GM12878 (cell line): ENCODE data around the gene WDR64. TPM values are rescaled to one million over a fixed set of nuclear protein-coding genes. Genes with fewer than 3 reads are reported as not detected.

Experiments used
- ATAC-seq: fragments of 200-7000 bp; cut with Tn5 transposase; 3 replicates; pipeline ENCODE4 v1.9.1; 2020; ENCODE audit warnings: mild to moderate bottlenecking, moderate library complexity
- BruUV-seq: library from RNA; stranded (reverse); fragments of 400-500 nt; replicated peaks from 2 replicates; lab custom pipeline; 2021; lab: Mats Ljungman, UMichigan
- CTCF ChIA-PET: fragments of 300-600 bp; sonication (Branson Sonifier 250); formaldehyde crosslinking; extraction: SDS; loops from one replicate; lab custom pipeline; 2021; ENCODE audit warnings: inconsistent platforms; lab: Yijun Ruan, JAX
- POLR2A ChIA-PET: fragments of 350-600 bp; formaldehyde crosslinking; extraction: SDS; loops from one replicate; lab custom pipeline; 2021; ENCODE audit warnings: inconsistent platforms; lab: Charles Lee
- RAD21 ChIA-PET: fragments of 300-600 bp; sonication (Branson Sonifier 250); formaldehyde crosslinking; loops from one replicate; lab custom pipeline; 2023; ENCODE audit warnings: antibody characterized with exemption; ENCODE audit not compliant: unreplicated experiment; lab: Charles Lee
- SMC1A ChIA-PET: fragments of 300-600 bp; sonication (Branson Sonifier 250); formaldehyde crosslinking; loops from one replicate; lab custom pipeline; 2023; ENCODE audit not compliant: unreplicated experiment, uncharacterized antibody; lab: Charles Lee
- DNase-seq: peaks from one replicate; pipeline ENCODE4 v3.0.0-alpha.2; 2011; ENCODE audit warnings: low read depth, low spot score
- FAIRE-seq: peaks from 3 replicates; lab custom pipeline; 2011; peaks lifted over from hg19 to GRCh38; lab: Jason Lieb, UNC
- H2AFZ ChIP-seq: 2 replicates; pipeline ENCODE4 v1.6.0; 2011; ENCODE audit warnings: low read depth, low read length, control low read depth; ENCODE audit not compliant: control insufficient read depth
- H3K27ac ChIP-seq: 2 replicates; pipeline ENCODE4 v1.5.1; 2011; ENCODE audit warnings: control low read depth; ENCODE audit not compliant: control insufficient read depth, insufficient read depth
- H3K27me3 ChIP-seq, 2 experiments: replicated peaks in 1 of 2; 2 replicates each; pipeline versions ENCODE4 v1.6.0 to v1.6.1; 2011; ENCODE audit warnings: low read length in 1 of 2; ENCODE audit not compliant: control insufficient read depth in 2 of 2, insufficient read depth in 2 of 2
- H3K36me3 ChIP-seq, 2 experiments: 2 replicates each; pipeline ENCODE4 v1.5.1; 2011; ENCODE audit warnings: low read length in 1 of 2; ENCODE audit not compliant: control insufficient read depth in 2 of 2, insufficient read depth in 2 of 2
- H3K4me1 ChIP-seq: 2 replicates; pipeline ENCODE4 v1.6.1; 2011; ENCODE audit warnings: mild to moderate bottlenecking, low read length, moderate library complexity, mixed read lengths; ENCODE audit not compliant: control insufficient read depth, insufficient read depth
- H3K4me2 ChIP-seq: 2 replicates; pipeline ENCODE4 v1.6.0; 2011; ENCODE audit warnings: control low read depth; ENCODE audit not compliant: control insufficient read depth, insufficient read depth
- H3K4me3 ChIP-seq: fragments of 200-600 bp; sonication (generic); 2 replicates; pipeline ENCODE4 v1.5.1; 2016
- H3K79me2 ChIP-seq: 2 replicates; pipeline ENCODE4 v1.6.0; 2011; ENCODE audit warnings: low read length; ENCODE audit not compliant: control insufficient read depth, insufficient read depth
- H3K9ac ChIP-seq: 2 replicates; pipeline ENCODE4 v1.8.0; 2011; ENCODE audit warnings: low read length, control low read depth, mixed read lengths; ENCODE audit not compliant: control insufficient read depth, insufficient read depth
- H3K9me3 ChIP-seq: replicated peaks from 3 replicates; pipeline ENCODE4 v1.5.1; 2011; ENCODE audit warnings: mild to moderate bottlenecking, low read length; ENCODE audit not compliant: control insufficient read depth, insufficient read depth
- H4K20me1 ChIP-seq: 2 replicates; pipeline ENCODE4 v1.6.0; 2011; ENCODE audit not compliant: control insufficient read depth, insufficient read depth
- CEBPB ChIP-seq, 2 experiments: fragments of 150-350 bp in 1 of 2; IDR thresholded peaks; 2 replicates each; pipeline ENCODE4 v1.6.1; 2012 to 2014; ENCODE audit warnings: low read depth in 2 of 2, low read length in 2 of 2, borderline replicate concordance in 1 of 2, inconsistent platforms in 1 of 2
- WGBS: methylation state at CpG from one replicate; pipeline ENCODE4 v1.1.6; 2016; ENCODE audit warnings: low lambda C conversion rate; ENCODE audit not compliant: insufficient replicate concordance, insufficient coverage; ENCODE audit errors: missing lambda C conversion rate; 5-methylcytosine and 5-hydroxymethylcytosine counted together
- in situ Hi-C: fragments of 300-500 bp; cut with MboI; formaldehyde crosslinking; loops from 9 replicates; pipeline ENCODE4 v1.14.3; 2018; ENCODE audit warnings: mixed read lengths
- intact Hi-C: fragments of 100-400 bp; cut with micrococcal nuclease; formaldehyde crosslinking; loops from one replicate; pipeline ENCODE4 v1.14.2; 2022; ENCODE audit not compliant: unreplicated experiment
- polyA plus RNA-seq, 11 experiments: library from polyadenylated mRNA; depleted of rRNA in 4 of 11; unstranded in 6 of 11; stranded (reverse) in 5 of 11; fragments of >200 nt; fragmentation: Nextera tagmentation in 4 of 11; fragmentation: Illumina TruSeq in 1 of 11; extraction: Ambion mirVana in 4 of 11; extraction: Trizol in 1 of 11; gene quantifications; 1 replicate in 1 of 11; 2 replicates in 10 of 11; pipeline versions ENCODE4 v1.2.1 to v1.2.3, GENCODE V29; 2011 to 2016; ENCODE audit warnings: inconsistent platforms in 2 of 11, missing spikeins in 2 of 11, low read depth in 1 of 11
- total RNA-seq, 4 experiments: library from RNA; depleted of rRNA in 3 of 4; stranded (reverse); fragments of >200 nt in 3 of 4; fragmentation: Illumina TruSeq in 1 of 4; extraction: Trizol in 1 of 4; gene quantifications; 2 replicates each; pipeline versions ENCODE4 v1.2.1 to v1.2.3, GENCODE V29; 2013 to 2021
- TF ChIP-seq, protein P1 (sequence below), 3 experiments: IDR thresholded peaks in 2 of 3; conservative IDR thresholded peaks in 1 of 3; 2 replicates each; pipeline ENCODE4 v1.5.1; 2011; ENCODE audit warnings: low read depth in 3 of 3, low read length in 3 of 3, mild to moderate bottlenecking in 3 of 3, control low read depth in 2 of 3, moderate library complexity in 2 of 3, inconsistent platforms in 1 of 3, mixed read lengths in 1 of 3; ENCODE audit not compliant: control insufficient read depth in 2 of 3, insufficient read depth in 1 of 3; ENCODE audit errors: extremely low read depth in 1 of 3
- TF ChIP-seq, protein P2 (sequence below): IDR thresholded peaks from 2 replicates; pipeline ENCODE4 v1.6.1; 2011; ENCODE audit warnings: low read depth, low read length, improper control_type of control experiment, borderline replicate concordance

Gene WDR64
- total and polyA plus RNA-seq, 10 of the 15 experiments (the other 5 are each of a cell fraction or from before 2014, with no cell fraction given): 0.01 TPM; not detected in 9

- SMC1A ChIA-PET: no interaction called here
- TF ChIP-seq, protein P1, sequence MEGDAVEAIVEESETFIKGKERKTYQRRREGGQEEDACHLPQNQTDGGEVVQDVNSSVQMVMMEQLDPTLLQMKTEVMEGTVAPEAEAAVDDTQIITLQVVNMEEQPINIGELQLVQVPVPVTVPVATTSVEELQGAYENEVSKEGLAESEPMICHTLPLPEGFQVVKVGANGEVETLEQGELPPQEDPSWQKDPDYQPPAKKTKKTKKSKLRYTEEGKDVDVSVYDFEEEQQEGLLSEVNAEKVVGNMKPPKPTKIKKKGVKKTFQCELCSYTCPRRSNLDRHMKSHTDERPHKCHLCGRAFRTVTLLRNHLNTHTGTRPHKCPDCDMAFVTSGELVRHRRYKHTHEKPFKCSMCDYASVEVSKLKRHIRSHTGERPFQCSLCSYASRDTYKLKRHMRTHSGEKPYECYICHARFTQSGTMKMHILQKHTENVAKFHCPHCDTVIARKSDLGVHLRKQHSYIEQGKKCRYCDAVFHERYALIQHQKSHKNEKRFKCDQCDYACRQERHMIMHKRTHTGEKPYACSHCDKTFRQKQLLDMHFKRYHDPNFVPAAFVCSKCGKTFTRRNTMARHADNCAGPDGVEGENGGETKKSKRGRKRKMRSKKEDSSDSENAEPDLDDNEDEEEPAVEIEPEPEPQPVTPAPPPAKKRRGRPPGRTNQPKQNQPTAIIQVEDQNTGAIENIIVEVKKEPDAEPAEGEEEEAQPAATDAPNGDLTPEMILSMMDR (IDR thresholded peaks at IDR 0.05 in 2 of 3, conservative IDR thresholded peaks at IDR 0.05 in 1 of 3; ENCODE audit: control insufficient read depth in 2 of 3, extremely low read depth in 1 of 3, insufficient read depth in 1 of 3, low read depth in 3 of 3, low read length in 3 of 3): no peak
- TF ChIP-seq, protein P2, sequence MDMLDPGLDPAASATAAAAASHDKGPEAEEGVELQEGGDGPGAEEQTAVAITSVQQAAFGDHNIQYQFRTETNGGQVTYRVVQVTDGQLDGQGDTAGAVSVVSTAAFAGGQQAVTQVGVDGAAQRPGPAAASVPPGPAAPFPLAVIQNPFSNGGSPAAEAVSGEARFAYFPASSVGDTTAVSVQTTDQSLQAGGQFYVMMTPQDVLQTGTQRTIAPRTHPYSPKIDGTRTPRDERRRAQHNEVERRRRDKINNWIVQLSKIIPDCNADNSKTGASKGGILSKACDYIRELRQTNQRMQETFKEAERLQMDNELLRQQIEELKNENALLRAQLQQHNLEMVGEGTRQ: no peak
- TF ChIP-seq CEBPB (IDR thresholded peaks at IDR 0.05; ENCODE audit: borderline replicate concordance in 1 of 2, low read depth in 2 of 2, low read length in 2 of 2): no peak
- TF ChIP-seq, all 136 proteins: peak for 0
- CTCF ChIA-PET: no interaction called here
- Histone ChIP-seq H4K20me1 (no peaks in the 10 kb centered on the region), H3K27ac (no peak overlapping the region), H3K79me2 (no peaks in the 10 kb centered on the region), H2AFZ (no peak overlapping the region), H3K36me3 (no peaks in the 10 kb centered on the region), H3K9me3 (no peaks in the 10 kb centered on the region), H3K9ac (no peak overlapping the region), H3K4me3 (no peak overlapping the region), H3K4me1 (peaks cover 4% of the 10 kb centered on the region; the same call in 1 of the 2 replicates), H3K4me2 (no peak overlapping the region), H3K27me3 (no peaks in the 10 kb centered on the region)
- intact Hi-C loops: no loop called here
- RAD21 ChIA-PET: no interaction called here
- in situ Hi-C loops: no loop called here
- POLR2A ChIA-PET: no interaction called here
- 93% methylated on average over 1 of the region's 1 CpG for WGBS
- DNase-seq (no peak), ATAC-seq (no peak), FAIRE-seq (no peak)
- BruUV-seq: no TSS peak
These were observed 22.8 kb downstream of the WDR64 start for GRCh38 chr1:241674805-241675384.
